Measurements from ENCODE around the gene RFC3.
A peak's percentile ranks its signal among the peaks of the same experiment; 100 is the strongest.

The RFC3 gene

DNA sequence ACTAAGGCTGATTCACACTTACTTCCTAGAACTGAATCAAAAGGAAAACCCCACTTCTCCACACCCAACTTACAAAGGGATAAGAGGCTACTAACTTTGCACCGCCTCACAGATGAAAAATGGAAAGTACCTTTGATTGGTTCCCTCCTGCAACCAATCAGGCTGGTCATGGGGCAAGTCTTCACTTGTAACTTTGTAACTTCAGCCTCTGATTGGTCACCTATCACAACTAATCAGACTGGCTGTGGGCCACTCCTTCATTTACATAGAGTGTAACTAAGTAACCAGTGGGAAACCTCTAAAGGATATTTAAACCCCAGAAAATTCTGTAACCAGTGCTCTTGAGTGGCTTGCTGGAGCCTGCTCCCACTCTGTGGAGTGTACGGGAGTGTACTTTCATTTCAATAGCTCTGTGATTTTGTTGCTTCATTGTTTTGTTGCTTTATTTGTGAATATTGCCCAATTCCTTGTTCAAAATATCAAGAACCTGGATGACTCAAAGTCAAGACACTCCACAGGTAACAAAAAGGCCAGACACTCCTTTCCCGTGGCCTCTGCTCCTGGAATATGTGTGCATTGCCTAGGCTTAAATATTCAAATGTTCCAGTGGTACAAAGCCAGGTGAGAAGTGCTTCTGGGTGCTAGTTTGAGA, 50.5 kb downstream of the RFC3 start:
- FAIRE-seq, result no peak

DNA sequence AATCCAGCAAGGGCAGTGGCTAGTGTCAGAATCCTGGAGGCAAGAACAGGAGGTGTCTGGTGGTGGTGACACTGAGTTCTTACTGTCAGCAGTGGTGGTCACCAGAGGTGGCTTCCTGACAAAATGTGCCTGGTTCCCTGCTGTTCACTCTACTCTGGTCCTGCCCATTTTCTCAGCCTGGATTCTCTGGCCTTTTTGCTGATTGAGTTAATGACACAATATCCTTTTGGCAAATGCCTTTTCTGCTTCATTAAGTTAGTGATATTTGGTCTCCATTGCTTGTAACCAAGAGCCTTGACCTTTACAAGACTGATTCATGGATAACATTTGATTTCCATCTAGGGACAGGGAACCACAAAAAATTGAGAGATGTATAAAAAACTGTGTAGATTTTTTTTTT, 51.1 kb downstream of the RFC3 start:
- FAIRE-seq, result no peak

DNA sequence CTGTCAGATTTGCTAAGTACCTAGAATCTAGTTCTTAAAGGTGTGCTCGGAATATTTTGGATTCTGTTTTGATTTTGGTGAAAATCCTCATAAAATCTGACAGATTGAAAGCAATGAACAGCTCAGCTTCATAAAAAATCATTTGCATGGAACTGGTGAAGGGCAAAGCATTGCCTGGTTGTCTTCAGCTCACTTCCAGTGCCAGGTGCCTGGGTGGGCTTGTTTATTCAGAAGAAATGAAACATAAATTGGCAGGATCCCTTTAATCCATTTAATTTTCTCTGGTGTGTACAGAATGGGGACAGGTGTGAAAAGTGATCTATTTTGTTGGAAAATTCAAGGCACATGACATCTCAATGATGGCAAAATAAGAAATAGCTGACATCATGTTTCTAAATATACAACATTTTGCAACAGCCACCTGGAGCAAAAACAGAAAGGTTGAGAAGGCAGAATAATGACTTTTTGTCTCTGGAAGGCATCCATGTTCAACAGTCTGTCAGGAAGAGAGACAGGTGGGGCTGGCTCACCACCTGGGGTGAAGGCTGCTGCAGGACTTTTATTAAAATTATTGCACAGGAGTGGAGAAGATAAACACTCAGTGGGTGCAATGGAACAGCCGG, 52.2 kb downstream of the RFC3 start:
- FAIRE-seq, result peak; percentile 100

DNA sequence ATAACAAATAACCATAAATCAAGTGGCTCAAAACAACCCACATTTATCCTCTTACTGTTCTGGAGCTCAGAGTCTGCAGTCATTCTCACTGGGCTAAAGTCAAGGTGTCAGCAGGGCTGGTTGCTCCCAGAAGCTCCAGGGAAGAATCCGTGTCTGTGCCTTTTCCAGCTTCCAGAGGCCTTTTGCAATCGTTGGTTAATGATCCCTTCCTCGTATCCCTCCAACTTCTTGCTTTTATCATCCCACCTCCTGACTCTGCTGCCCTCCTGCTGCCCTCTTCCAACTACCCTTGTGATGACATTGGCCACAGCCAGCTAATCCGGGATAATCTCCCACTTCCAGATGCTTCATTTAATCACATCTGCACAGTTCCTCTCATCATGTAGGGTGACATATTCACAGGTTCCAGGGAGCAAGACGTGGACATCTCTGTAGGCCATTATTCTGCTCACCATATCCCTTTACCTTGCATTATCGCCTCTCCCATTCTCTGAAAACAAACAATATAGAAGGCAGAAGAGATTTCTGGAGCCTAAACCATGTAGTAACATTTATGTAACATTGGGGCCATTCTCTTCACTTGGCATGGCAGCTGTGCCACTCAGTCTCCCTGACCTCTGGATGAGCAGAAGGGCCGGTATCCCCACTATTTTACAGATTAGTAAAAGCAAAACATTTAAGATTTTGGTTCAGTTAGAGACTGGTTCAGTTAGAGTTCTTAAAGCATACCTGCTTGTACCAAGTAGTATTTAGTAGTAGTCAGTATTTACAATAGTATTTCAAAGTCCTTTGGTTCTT, 53.5 kb downstream of the RFC3 start:
- FAIRE-seq, result no peak

DNA sequence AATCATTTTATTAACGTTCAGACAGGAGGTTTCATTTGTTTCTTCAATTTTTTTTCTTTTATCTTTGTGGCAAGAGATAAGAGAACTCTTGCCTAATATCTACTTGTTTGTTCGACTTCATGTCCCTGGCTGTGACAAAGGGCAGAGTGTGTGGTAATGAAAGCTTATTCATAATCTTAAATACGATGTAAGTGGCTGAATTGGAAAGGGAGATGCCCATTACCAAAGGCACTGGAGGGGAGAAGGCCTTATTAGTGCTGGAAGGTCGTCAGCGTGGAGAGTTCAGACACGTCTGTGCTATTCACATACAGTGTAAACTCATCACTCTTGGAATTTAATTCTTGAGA, 54.0 kb downstream of the RFC3 start:
- no peak for FAIRE-seq

DNA sequence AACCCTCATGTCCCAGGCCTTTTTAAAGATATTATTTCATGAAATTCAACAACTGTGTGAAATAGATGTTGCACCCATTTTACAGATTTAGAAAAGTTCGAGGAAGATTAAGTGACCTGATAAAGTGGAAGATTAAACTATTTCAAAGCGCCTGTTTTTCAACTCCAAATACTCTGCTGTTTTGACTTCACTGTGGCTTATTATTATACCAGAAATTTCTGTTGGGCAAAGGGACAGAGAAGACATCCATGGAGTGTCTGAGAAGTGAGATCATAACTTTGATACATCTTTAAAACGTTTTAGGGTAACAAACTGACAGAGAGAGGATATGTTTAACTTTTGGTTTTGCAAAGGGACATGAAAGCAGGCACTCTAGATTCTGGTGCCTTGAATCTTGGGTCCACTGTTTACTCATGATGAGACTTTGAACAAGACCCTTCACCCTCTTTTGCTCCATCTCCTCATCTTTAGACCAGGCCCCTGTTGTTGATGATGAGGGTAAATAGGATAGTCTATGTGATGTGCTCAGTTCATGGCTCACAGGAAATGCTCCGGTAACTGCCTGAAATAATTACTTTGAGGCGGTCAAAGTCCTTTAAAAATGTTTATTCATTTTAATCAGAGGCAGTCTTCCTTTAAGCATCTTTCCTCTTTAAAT, 55.4 kb downstream of the RFC3 start:
- FAIRE-seq, result no peak

DNA sequence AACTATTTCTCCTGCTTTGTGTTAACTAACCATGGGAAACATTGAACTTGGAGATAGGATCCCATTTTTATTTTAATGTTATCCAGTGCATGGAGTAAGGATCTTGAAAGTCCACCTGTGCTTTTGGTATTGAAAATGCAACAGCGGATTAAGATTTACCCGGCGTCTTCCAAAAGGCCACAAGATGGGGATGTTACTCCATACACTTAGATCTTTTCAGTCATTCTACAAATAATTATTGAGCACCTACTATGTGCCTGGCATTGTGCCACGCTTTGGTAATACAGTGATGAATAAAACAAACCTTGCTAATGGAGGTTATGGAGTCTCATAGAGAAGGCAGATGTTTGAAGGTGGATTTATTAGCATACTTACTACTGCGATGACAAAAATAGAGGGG, 56.9 kb downstream of the RFC3 start:
- no peak for FAIRE-seq

DNA sequence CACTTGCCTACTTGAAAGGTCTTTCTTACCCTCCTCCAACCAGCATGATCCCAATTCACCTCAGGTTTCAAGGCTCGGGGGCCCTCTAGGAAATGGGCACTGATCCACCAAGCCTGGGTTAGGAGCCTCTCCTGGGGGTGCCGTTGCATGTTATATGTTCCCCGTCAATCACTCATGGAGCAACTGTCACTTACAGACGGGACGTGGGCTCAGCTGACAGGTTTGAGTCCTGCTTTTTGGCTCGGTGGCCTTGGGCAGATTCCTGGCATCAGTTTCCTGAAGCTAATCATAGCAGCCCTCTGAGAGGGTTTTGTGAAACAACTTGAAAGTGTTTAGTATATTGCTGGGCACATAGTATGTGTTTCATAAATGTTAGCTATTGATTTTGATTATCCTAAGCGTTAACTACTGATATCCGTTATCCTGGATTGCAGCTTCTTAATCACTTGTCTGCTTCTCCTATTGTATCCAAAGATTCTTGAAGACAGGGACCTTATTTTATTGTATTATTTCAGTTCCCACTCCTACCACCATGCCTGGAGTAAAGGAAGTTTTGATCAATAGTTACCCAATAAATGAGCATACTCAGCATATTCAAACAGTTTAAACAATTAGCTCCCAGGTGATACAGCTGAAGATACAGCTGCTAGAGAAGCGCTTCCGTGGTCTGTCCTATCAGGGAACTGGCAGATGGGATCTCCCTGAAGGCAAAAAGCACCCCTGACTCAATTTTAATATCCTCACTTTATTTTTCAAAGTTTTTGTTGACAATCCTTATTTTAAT, 57.9 kb downstream of the RFC3 start:
- no peak for FAIRE-seq

DNA sequence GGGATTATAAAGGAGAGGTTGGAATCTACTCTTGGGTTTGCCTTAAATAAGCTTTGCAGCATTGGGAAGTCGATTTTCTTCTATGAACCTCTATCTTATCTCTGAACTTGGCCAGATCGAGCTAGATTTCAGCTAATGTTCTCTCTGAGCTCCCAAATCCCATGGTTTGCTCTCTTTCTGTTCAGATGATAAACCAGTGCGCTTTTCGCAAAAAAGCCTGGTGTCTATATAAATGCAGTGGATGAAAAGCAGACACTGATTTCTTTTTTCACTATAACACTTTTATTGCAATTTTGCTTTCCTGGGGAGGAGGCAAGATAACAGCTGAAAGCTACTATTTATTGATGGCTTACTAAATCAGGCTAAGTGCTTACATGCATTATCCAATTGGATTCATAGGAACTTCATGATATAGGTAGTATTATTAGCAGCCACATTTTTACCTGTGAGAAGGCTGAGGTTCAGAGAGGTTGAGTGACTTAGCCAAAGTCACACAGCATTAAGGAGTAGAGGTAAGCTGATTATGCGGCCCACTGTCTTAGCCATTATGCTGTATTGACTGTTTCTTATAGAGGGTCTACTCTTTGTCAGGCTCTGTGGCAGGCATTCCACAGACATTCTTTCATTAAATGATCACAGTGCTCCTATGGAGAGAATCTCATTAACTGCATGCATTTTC, 58.9 kb downstream of the RFC3 start:
- FAIRE-seq, result no peak

DNA sequence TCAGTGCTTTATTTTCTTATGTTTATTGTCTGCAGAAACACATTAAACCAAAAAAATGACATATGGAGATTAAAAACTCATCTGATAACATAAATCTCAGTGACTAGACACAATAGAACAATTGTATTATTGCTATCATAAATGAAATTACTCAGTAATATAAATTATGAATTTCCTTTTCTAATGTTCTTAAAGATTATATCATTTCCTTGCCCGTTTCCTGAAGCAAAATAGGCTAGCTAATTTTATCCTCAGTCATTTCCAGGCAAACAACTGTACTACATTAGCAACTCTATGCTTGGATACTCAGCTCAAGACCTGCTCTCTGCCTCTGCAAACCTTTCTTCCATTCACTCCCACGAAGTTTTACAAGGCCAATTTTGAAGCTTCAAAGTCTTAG, 61.2 kb downstream of the RFC3 start:
- no peak for FAIRE-seq

DNA sequence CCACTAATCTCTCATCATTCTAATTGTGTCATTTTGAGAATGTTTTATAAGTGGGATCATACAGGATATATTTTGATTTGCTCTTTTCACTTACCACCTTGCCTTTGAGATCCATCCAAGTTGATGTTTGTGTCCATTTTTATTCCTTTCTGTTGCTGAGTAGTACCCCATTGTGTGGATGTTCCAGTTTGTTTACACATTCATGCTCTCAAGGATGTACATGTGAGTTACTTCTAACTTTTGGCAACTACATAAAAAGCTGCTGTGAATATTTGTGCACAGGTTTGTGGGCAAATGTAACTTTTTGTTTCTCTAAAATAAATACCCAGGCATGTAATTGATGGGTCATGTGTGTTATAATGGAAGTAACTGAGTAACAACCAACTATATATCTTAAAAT, 64.9 kb downstream of the RFC3 start:
- FAIRE-seq, result no peak

DNA sequence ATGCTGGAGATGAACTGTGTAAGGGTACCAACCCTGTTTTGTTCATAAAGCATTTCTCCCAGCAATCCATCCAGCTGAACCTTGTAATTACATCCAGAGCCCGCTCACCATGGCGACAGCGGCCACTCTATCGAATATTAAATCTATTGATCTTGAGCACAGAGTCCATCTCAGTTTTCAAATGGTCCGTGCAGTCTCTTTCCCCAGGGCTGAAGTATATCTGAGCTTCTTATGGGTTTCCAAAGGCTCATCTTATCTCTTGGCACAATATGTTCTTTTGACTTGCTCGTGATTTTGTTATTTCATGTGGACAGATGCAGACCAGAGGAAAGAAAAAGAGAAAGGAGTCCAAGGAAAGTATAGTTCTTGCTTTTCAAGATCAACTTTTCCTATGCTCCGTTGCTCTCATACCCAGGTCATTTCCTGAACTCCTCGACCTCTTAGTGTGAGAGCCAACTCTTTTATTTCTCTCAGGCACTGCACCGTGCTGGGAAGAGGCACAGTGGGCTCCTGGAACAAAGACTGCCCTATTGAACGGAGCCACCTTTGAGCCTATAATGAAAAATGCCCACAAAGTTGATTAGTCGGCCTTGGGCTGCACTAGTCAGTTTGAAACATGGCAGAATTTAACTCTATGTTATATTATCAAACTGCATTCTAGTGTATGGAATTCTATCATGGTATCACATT, 66.7 kb downstream of the RFC3 start:
- FAIRE-seq, result no peak

Measured in islet of Langerhans (tissue), 1 donor.